Breast epithelium (tissue), 4 donors: ENCODE results near the gene CELF5. TPM values are rescaled to one million over a fixed set of nuclear protein-coding genes. Genes with fewer than 3 reads are reported as not detected.
"Not testable (repeated sequence)": the region's sequence is repeated elsewhere in the genome, so short reads cannot be mapped to it uniquely, and the experiment has no call there.

ENCODE experiments used
- DNase-seq, 2 donors: peaks; one replicate each; pipeline ENCODE4 v3.0.0-alpha.2; 2019; ENCODE audit warnings: low spot score in 2 of 2
- H3K27ac ChIP-seq, 2 donors: fragments of 200-600 bp; sonication (generic) in 1 of 2; one replicate each; pipeline ENCODE4 v1.5.1; 2016 to 2019; ENCODE audit warnings: mild to moderate bottlenecking in 1 of 2
- H3K27me3 ChIP-seq, 2 donors: fragments of 200-600 bp; sonication (generic) in 1 of 2; one replicate each; pipeline versions ENCODE4 v1.5.1 to v1.6.0; 2017 to 2019; ENCODE audit warnings: control low read depth in 1 of 2, mild to moderate bottlenecking in 1 of 2
- H3K36me3 ChIP-seq: fragments of 200-600 bp; one replicate; pipeline ENCODE4 v1.5.1; 2019
- H3K4me1 ChIP-seq, 2 donors: fragments of 200-600 bp; sonication (generic); one replicate each; pipeline ENCODE4 v1.5.1; 2016 to 2019; ENCODE audit warnings: control low read depth in 1 of 2
- H3K4me3 ChIP-seq, 3 donors: fragments of 200-600 bp; sonication (generic); 1 replicate in 2 of 3; 2 replicates in 1 of 3; pipeline ENCODE4 v1.5.1; 2016 to 2019; ENCODE audit warnings: mild to moderate bottlenecking in 3 of 3, moderate library complexity in 2 of 3
- H3K9me3 ChIP-seq, 2 donors: fragments of 200-600 bp; sonication (generic) in 1 of 2; one replicate each; pipeline ENCODE4 v1.5.1; 2016 to 2019; ENCODE audit warnings: control low read depth in 1 of 2
- CTCF ChIP-seq, 3 donors: fragments of 450-650 bp; IDR thresholded peaks; one replicate each; pipeline ENCODE4 v1.5.1; 2016 to 2017; ENCODE audit warnings: antibody characterized with exemption in 3 of 3, mild to moderate bottlenecking in 3 of 3, moderate library complexity in 3 of 3
- POLR2A ChIP-seq: fragments of 450-650 bp; IDR thresholded peaks from one replicate; pipeline ENCODE4 v1.6.1; 2016; ENCODE audit warnings: antibody characterized with exemption, mild to moderate bottlenecking, moderate library complexity
- POLR2AphosphoS5 ChIP-seq, 3 donors: sonication (generic); formaldehyde crosslinking; IDR thresholded peaks; one replicate each; pipeline ENCODE4 v1.6.1; 2017; ENCODE audit warnings: antibody characterized with exemption in 3 of 3
- intact Hi-C: fragments of 100-400 bp; cut with DNase I; formaldehyde crosslinking; loops from one replicate; pipeline ENCODE4 v1.15.1; 2023; ENCODE audit warnings: low total_unique reads
- total RNA-seq, 3 donors: library from RNA; depleted of rRNA; stranded (reverse); fragments of >200 nt; gene quantifications; one replicate each; pipeline ENCODE4 v1.1.0, GENCODE V29; 2016

CELF5 gene
- total RNA-seq, 3 donors from 2014 or later, result 0.33 to 0.59 TPM; not detected in 1

DNA sequence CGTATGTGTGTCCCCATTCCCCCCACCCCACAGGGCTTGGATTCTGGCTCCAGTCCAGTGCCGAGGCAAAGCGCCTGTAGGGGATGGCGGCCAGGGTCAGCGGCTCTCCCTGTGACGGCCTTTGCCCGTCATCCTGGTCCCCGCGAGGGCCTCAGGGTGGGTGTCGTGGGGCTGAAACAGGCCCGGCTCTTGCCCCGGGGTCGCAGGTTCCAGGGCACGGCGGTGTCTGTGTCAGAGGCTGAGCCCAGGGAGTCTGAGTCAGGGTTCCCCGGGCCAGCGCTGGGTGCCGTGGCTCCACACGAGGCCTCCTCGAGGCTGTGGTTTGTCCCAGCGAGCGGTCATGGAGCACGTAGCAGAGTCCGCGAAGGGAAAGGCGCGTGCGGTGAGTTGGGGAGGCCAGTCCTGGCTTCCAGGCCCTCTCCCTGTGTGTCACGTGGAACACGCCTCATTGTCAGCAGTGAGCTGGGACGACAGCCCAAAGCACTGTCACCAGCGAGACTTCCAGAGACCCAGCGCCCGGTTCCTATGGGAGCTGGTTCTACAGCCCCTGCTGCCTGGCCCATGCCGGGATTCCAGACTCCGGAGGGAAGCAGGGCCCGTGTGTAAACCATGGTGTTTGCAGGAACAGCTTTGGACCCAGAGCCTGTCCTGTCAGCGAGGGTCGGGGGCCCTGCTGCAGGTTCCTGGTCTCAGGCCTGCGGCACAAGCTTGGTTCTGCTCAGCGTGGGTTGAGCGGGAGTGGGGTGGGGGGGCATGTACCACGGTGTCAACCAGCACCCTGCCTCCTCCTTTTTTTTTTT lies 25.4 kb upstream of the CELF5 start:
- H3K9me3 ChIP-seq, result no peaks in the 10 kb centered on the region
- no peak overlapping the region for H3K27ac ChIP-seq
- TF ChIP-seq POLR2AphosphoS5 (IDR thresholded peaks at IDR 0.05) (no peak), CTCF (IDR thresholded peaks at IDR 0.05) (no peak), POLR2A (no peak)
- H3K4me1 ChIP-seq, result no peaks in the 10 kb centered on the region
- no peaks in the 10 kb centered on the region for H3K36me3 ChIP-seq
- intact Hi-C loops, result no loop called here
- no peak overlapping the region for H3K4me3 ChIP-seq
- no peaks in the 10 kb centered on the region for H3K27me3 ChIP-seq
- DNase-seq, result no peak

DNA sequence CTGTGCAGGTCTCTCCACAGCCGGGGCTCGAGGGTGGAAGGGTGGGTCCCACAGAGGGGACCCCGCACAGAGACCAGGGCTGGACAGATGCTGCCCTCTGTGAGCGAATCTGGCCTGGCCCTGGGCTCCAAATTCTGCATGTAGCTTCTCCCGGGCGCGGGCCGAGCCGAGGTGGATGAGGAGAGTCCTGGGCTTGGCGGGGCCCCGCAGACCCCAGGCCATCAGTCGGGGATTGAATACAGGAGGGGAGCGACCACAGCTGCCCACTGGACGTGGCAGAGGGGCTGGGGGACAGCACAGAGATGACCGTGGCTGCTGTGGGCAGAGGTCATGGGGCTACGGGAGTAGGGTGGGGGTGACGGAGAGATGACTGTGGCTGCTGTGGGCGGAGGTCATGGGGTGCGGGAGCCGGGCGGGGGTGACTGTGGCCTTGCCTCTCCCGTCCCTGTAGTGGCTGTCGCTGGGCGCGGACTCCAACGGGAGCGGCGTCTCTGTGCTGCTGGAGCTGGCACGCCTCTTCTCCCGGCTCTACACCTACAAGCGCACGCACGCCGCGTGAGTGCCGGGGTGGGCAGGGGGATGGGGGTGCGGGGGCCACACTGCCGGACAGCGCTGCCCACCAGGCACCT lies 23.3 kb upstream of the CELF5 start:
- Histone ChIP-seq H3K4me1 (no peaks in the 10 kb centered on the region), H3K27me3 (no peaks in the 10 kb centered on the region), H3K36me3 (peaks cover 4% of the 10 kb centered on the region), H3K4me3 (no peak overlapping the region), H3K9me3 (no peaks in the 10 kb centered on the region), H3K27ac (no peak overlapping the region)
- no peak for TF ChIP-seq POLR2A
- TF ChIP-seq POLR2AphosphoS5 (IDR thresholded peaks at IDR 0.05), result no peak
- TF ChIP-seq CTCF (IDR thresholded peaks at IDR 0.05), result no peak
- DNase-seq, result no peak
- intact Hi-C loops, result no loop called here

DNA sequence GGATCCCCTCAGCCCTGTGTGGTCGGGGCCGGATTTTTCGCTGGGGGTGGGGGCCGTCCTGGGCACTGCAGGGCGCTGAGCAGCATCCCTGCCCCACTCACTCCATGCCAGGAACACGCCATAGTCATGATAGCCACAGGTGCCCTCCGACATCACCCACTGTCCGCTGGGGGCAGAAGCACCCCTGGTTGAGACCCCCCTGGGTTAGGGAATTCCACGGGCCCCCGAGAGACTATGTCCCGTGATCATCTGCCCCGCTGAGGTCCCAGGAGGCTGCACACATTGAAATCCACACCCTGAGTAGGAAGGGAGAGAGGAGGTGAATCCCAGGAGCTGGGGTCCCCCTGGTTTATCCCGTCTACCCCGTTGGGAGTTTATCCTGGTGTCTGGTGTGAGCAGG lies 22.6 kb upstream of the CELF5 start:
- no peak for DNase-seq
- intact Hi-C loops, result no loop called here
- no peak overlapping the region for H3K27ac ChIP-seq
- no peaks in the 10 kb centered on the region for H3K9me3 ChIP-seq
- H3K36me3 ChIP-seq, result peaks cover 7% of the 10 kb centered on the region
- TF ChIP-seq CTCF (IDR thresholded peaks at IDR 0.05), result no peak
- TF ChIP-seq POLR2A, result no peak
- H3K4me1 ChIP-seq, result no peaks in the 10 kb centered on the region
- no peak overlapping the region for H3K4me3 ChIP-seq
- H3K27me3 ChIP-seq, result no peaks in the 10 kb centered on the region

DNA sequence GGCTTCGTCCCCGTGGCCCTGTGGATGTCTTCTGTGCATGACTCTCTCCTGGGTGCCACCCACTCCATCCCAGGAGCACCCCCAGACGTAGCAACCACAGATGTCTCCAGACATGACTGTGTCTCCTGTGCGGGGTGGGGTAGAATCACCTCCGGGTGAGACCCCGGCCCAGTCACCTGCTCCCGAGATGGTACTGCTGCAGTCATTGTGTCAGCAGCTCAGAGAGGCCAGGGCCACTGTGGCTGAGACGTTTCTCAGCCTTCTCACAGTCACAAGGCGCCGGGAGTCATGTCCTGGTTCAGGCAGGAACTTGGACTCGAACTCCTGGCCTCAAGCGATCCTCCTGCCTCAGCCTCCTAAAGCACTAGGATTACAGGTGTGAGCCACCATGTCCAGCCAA lies 22.1 kb upstream of the CELF5 start:
- Histone ChIP-seq H3K4me3 (no peak overlapping the region), H3K4me1 (no peaks in the 10 kb centered on the region), H3K9me3 (no peaks in the 10 kb centered on the region), H3K27ac (no peak overlapping the region), H3K27me3 (no peaks in the 10 kb centered on the region), H3K36me3 (peaks cover 7% of the 10 kb centered on the region)
- intact Hi-C loops, result no loop called here
- TF ChIP-seq POLR2A (no peak), CTCF (IDR thresholded peaks at IDR 0.05) (no peak), POLR2AphosphoS5 (IDR thresholded peaks at IDR 0.05) (no peak)
- DNase-seq, result no peak

DNA sequence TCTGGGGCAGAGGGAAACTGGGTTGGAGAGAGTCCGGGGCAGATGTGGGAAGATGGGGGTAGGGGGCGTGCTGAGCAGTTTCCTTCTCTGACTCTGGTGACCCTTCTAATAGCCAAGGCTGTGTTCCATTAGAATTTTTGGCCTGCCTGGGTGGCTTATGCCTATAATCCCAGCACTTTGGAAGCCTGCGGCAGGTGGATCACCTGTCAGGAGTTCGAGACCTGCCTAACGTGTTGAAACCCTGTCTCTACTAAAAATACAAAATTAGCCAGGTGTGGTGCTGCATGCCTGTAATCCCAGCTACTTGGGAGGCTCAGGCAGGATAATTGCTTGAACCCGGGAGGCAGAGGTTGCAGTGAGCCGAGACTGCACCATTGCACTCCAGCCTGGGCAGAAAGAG lies 21.6 kb upstream of the CELF5 start:
- H3K27ac ChIP-seq, H3K4me3 ChIP-seq, H3K4me1 ChIP-seq, H3K9me3 ChIP-seq, H3K36me3 ChIP-seq, DNase-seq, intact Hi-C loops, H3K27me3 ChIP-seq: not testable (repeated sequence)
